A673 (cell line): ENCODE results near the gene C3orf70.

Source experiments
- CTCF ChIP-seq: fragments of 300-800, 200-600 bp; sonication (generic); conservative IDR thresholded peaks from 2 replicates; pipeline ENCODE4 v1.5.1; 2017; ENCODE audit warnings: low read depth, mild to moderate bottlenecking, antibody characterized with exemption, low read length, moderate library complexity, mixed read lengths
- EZH2 ChIP-seq: fragments of 200-600 bp; sonication (generic); IDR thresholded peaks from 2 replicates; pipeline ENCODE4 v1.6.1; 2017; ENCODE audit warnings: borderline replicate concordance, low read depth, mild to moderate bottlenecking, mixed read lengths, antibody characterized with exemption, low read length; ENCODE audit not compliant: poor library complexity, severe bottlenecking

- TF ChIP-seq CTCF, result no peak
- no peak for TF ChIP-seq EZH2
Observed at GRCh38 chr3:185041540-185041939, 111.3 kb downstream of the C3orf70 start.
